HEK293 (cell line): ENCODE data around the gene PPID.

ENCODE experiments used
- ATF2 ChIP-seq: fragments of 450-650 bp; formaldehyde crosslinking; IDR thresholded peaks from 2 replicates; pipeline ENCODE4 v1.5.1; 2016; ENCODE audit warnings: missing biosample characterization, missing genetic modification characterization, low read depth
- PRDM1 ChIP-seq: fragments of 450-650 bp; formaldehyde crosslinking; IDR thresholded peaks from 2 replicates; pipeline ENCODE4; 2016; ENCODE audit warnings: missing biosample characterization, missing genetic modification characterization
- PRDM4 ChIP-seq: fragments of 450-650 bp; formaldehyde crosslinking; IDR thresholded peaks from 2 replicates; pipeline ENCODE4 v1.5.1; 2017; ENCODE audit warnings: missing biosample characterization, missing genetic modification characterization
- PRDM6 ChIP-seq: fragments of 450-650 bp; formaldehyde crosslinking; IDR thresholded peaks from 2 replicates; pipeline ENCODE4 v1.5.1; 2017; ENCODE audit warnings: missing biosample characterization, missing genetic modification characterization
- REPIN1 ChIP-seq: fragments of 450-650 bp; formaldehyde crosslinking; IDR thresholded peaks from 2 replicates; pipeline ENCODE4 v1.5.1; 2017; ENCODE audit warnings: missing biosample characterization, missing genetic modification characterization, low read depth
- REST ChIP-seq: fragments of 450-650 bp; formaldehyde crosslinking; IDR thresholded peaks from 2 replicates; pipeline ENCODE4 v1.5.1; 2016; ENCODE audit warnings: missing biosample characterization, missing genetic modification characterization
- WT1 ChIP-seq: fragments of 450-650 bp; formaldehyde crosslinking; IDR thresholded peaks from 2 replicates; pipeline ENCODE4 v1.5.1; 2016; ENCODE audit warnings: missing biosample characterization, missing genetic modification characterization
- ZBTB11 ChIP-seq: fragments of 450-650 bp; formaldehyde crosslinking; conservative IDR thresholded peaks from 2 replicates; pipeline ENCODE4 v1.5.1; 2016; ENCODE audit warnings: low read depth, missing biosample characterization, missing genetic modification characterization
- ZBTB48 ChIP-seq: fragments of 450-650 bp; formaldehyde crosslinking; IDR thresholded peaks from 2 replicates; pipeline ENCODE4 v1.5.1; 2016; ENCODE audit warnings: missing biosample characterization, missing genetic modification characterization
- ZNF398 ChIP-seq: fragments of 450-650 bp; formaldehyde crosslinking; IDR thresholded peaks from 2 replicates; pipeline ENCODE4 v1.5.1; 2017; ENCODE audit warnings: missing biosample characterization, missing genetic modification characterization
- ZNF513 ChIP-seq: fragments of 450-650 bp; IDR thresholded peaks from 2 replicates; pipeline ENCODE4 v1.5.1; 2018; ENCODE audit warnings: missing biosample characterization, missing genetic modification characterization
- ZNF660 ChIP-seq: fragments of 450-650 bp; IDR thresholded peaks from 2 replicates; pipeline ENCODE4 v1.5.1; 2018; ENCODE audit warnings: missing biosample characterization, mild to moderate bottlenecking, missing genetic modification characterization
- ZNF692 ChIP-seq: fragments of 450-650 bp; formaldehyde crosslinking; IDR thresholded peaks from 2 replicates; pipeline ENCODE4 v1.5.1; 2016; ENCODE audit warnings: missing biosample characterization, missing genetic modification characterization
- ZSCAN4 ChIP-seq: fragments of 450-650 bp; formaldehyde crosslinking; IDR thresholded peaks from 2 replicates; pipeline ENCODE4 v1.5.1; 2017; ENCODE audit warnings: missing biosample characterization, missing genetic modification characterization

PPID gene

GRCh38 chr4:158670975-158671664 lies 52.1 kb downstream of the PPID start (continued):
- TF ChIP-seq ATF2 (tag by site-specific recombination) (no peak), ZNF398 (tag by site-specific recombination) (peak; percentile 52), ZBTB48 (tag by site-specific recombination) (peak; percentile 94), ZNF660 (tag by site-specific recombination) (peak; percentile 56; the same call in 1 of the 2 replicates), PRDM1 (tag by site-specific recombination) (peak; percentile 43), PRDM4 (tag by site-specific recombination) (no peak; the same call in 1 of the 2 replicates), ZBTB11 (tag by site-specific recombination) (0 out of 2 replicates have a peak, but pooled peaks have one; percentile 15), ZSCAN4 (tag by site-specific recombination) (no peak), REPIN1 (tag by site-specific recombination) (0 out of 2 replicates have a peak, but pooled peaks have one; percentile 39), ZNF513 (tag by site-specific recombination) (peak; percentile 22; the same call in 1 of the 2 replicates), REST (tag by site-specific recombination) (0 out of 2 replicates have a peak, but pooled peaks have one; percentile 12), PRDM6 (tag by site-specific recombination) (peak; percentile 14; the same call in 1 of the 2 replicates), WT1 (tag by site-specific recombination) (no peak), ZNF692 (tag by site-specific recombination) (peak; percentile 50)
